Gastroesophageal sphincter (tissue), 4 donors: ENCODE data around the gene CHTOP. TPM values are rescaled to one million over a fixed set of nuclear protein-coding genes. Genes with fewer than 3 reads are reported as not detected.

Experiments
- ATAC-seq: fragments of 150-250 bp; one replicate; pipeline ENCODE4 v1.9.1; 2016; ENCODE audit warnings: mild to moderate bottlenecking, moderate library complexity
- H3K27ac ChIP-seq, 4 donors: fragments of 200-600 bp; sonication (generic) in 3 of 4; 1 replicate in 3 of 4; 2 replicates in 1 of 4; pipeline ENCODE4 v1.5.1; 2016 to 2019
- H3K27me3 ChIP-seq: fragments of 200-600 bp; sonication (generic); one replicate; pipeline ENCODE4 v1.5.1; 2019
- H3K36me3 ChIP-seq, 2 donors: fragments of 200-600 bp; sonication (generic); one replicate each; pipeline ENCODE4 v1.5.1; 2019; ENCODE audit warnings: control low read depth in 1 of 2
- H3K4me1 ChIP-seq, 3 donors: fragments of 200-600 bp; sonication (generic); 1 replicate in 2 of 3; 2 replicates in 1 of 3; pipeline ENCODE4 v1.5.1; 2016 to 2019; ENCODE audit warnings: control low read depth in 2 of 3
- H3K4me3 ChIP-seq, 2 donors: fragments of 200-600 bp; sonication (generic); one replicate each; pipeline ENCODE4 v1.5.1; 2019; ENCODE audit warnings: mild to moderate bottlenecking in 1 of 2, moderate library complexity in 1 of 2
- H3K9me3 ChIP-seq, 3 donors: fragments of 200-600 bp; sonication (generic); one replicate each; pipeline ENCODE4 v1.5.1; 2017 to 2019; ENCODE audit warnings: control low read depth in 2 of 3
- EP300 ChIP-seq: sonication (generic); formaldehyde crosslinking; IDR thresholded peaks from one replicate; pipeline ENCODE4 v1.6.1; 2017; ENCODE audit warnings: antibody characterized with exemption, mild to moderate bottlenecking
- POLR2A ChIP-seq, 2 donors: fragments of 450-650 bp; IDR thresholded peaks; one replicate each; pipeline ENCODE4 v1.6.1; 2017; ENCODE audit warnings: antibody characterized with exemption in 2 of 2, mild to moderate bottlenecking in 2 of 2, moderate library complexity in 1 of 2
- POLR2AphosphoS5 ChIP-seq: sonication (generic); formaldehyde crosslinking; IDR thresholded peaks from one replicate; pipeline ENCODE4 v1.6.1; 2017; ENCODE audit warnings: antibody characterized with exemption
- WGBS, 2 donors: methylation state at CpG; one replicate each; pipeline ENCODE4 v1.1.5; 2018; ENCODE audit warnings: low coverage in 1 of 2; 5-methylcytosine and 5-hydroxymethylcytosine counted together
- small RNA-seq, 4 donors: library from RNA; depleted of rRNA; stranded (forward); fragments of <200 nt; gene quantifications; one replicate each; pipeline ENCODE3, GENCODE V24; 2016
- total RNA-seq, 4 donors: library from RNA; depleted of rRNA; stranded (reverse); fragments of >200 nt; gene quantifications; one replicate each; pipeline ENCODE4 v1.1.0, GENCODE V29; 2016
- TF ChIP-seq, protein P1 (sequence below), 4 experiments: fragments of 200-600 bp in 2 of 4; fragments of 450-650 bp in 2 of 4; sonication (generic) in 1 of 4; IDR thresholded peaks; one replicate each; pipeline ENCODE4 v1.5.1; 2017 to 2019; ENCODE audit warnings: antibody characterized with exemption in 4 of 4, mild to moderate bottlenecking in 2 of 4, moderate library complexity in 2 of 4

Gene CHTOP
- total RNA-seq, 4 donors from 2014 or later = 33.7 to 57.0 (median 42.2) TPM

DNA sequence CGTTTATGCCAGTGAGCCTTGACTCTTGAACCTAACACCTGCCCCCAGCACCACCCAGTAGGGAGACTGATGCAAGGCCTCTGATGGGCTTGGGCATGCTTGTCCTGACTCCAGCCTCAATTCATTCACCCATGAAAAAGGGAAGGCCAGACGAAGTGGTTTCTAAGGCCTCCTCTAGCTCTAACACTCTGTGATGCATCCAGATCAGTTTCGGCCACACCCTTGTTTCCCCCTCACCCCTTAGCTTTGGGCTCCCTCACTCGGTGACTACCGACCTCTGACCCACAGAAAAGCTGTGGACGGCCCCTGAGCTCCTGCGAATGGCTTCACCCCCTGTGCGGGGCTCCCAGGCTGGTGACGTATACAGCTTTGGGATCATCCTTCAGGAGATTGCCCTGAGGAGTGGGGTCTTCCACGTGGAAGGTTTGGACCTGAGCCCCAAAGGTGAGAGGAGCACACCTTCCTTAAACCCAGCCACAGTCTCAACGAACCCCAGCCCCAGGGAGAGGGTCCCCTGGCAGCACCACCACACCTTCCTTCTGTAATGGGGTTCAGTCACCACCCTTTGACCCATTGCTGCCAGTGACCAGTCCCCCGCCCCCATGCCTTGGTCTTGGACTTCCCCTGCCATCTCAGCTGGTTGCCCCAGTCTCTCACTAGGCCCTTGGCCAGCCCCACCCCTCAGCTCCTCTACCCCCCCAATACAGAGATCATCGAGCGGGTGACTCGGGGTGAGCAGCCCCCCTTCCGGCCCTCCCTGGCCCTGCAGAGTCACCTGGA, 53.7 kb downstream of the CHTOP start:
- Histone ChIP-seq H3K4me1 (no peaks in the 10 kb centered on the region), H3K27ac (no peak overlapping the region), H3K36me3 (peaks cover 0 to 56% of the 10 kb centered on the region in 2 donors), H3K27me3 (no peaks in the 10 kb centered on the region), H3K9me3 (no peaks in the 10 kb centered on the region), H3K4me3 (no peak overlapping the region)
- no peak for TF ChIP-seq EP300
- no peak for TF ChIP-seq POLR2A (IDR thresholded peaks at IDR 0.05)
- TF ChIP-seq, protein P1, sequence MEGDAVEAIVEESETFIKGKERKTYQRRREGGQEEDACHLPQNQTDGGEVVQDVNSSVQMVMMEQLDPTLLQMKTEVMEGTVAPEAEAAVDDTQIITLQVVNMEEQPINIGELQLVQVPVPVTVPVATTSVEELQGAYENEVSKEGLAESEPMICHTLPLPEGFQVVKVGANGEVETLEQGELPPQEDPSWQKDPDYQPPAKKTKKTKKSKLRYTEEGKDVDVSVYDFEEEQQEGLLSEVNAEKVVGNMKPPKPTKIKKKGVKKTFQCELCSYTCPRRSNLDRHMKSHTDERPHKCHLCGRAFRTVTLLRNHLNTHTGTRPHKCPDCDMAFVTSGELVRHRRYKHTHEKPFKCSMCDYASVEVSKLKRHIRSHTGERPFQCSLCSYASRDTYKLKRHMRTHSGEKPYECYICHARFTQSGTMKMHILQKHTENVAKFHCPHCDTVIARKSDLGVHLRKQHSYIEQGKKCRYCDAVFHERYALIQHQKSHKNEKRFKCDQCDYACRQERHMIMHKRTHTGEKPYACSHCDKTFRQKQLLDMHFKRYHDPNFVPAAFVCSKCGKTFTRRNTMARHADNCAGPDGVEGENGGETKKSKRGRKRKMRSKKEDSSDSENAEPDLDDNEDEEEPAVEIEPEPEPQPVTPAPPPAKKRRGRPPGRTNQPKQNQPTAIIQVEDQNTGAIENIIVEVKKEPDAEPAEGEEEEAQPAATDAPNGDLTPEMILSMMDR (IDR thresholded peaks at IDR 0.05) = no peak
- no peak for TF ChIP-seq POLR2AphosphoS5
- ATAC-seq = no peak
- WGBS, 2 donors = 70 to 87% methylated on average over 5 of the region's 16 CpGs

DNA sequence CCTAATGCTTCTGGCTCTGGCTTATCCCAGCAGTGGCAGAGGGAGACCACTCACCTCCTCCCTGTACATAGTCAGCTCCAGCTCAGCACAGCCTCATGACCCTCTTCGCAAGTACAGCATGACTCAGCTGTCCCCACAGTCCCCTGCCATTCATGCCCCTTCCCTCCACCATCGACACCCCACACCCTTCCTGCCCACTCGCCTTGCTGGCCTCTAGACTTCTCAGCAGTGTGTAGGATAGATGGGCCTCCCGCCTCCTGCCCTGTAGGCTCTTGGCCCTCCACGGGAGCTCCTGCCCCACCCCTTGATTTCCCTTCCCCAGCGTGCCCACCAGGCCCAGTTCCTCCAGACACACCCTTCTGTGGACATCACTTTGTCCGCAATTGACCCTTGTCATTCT, 54.4 kb downstream of the CHTOP start:
- no peaks in the 10 kb centered on the region for H3K4me1 ChIP-seq
- no peak overlapping the region for H3K27ac ChIP-seq
- TF ChIP-seq, protein P1 (IDR thresholded peaks at IDR 0.05) = no peak
- no peak for TF ChIP-seq EP300
- TF ChIP-seq POLR2AphosphoS5 = no peak
- no peak for TF ChIP-seq POLR2A (IDR thresholded peaks at IDR 0.05)
- H3K27me3 ChIP-seq = no peaks in the 10 kb centered on the region
- H3K36me3 ChIP-seq = peaks cover 0 to 49% of the 10 kb centered on the region in 2 donors
- H3K9me3 ChIP-seq = no peaks in the 10 kb centered on the region
- ATAC-seq = no peak
- WGBS, 2 donors = 81 to 84% methylated on average over 5 to 7 of the region's 7 CpGs
- H3K4me3 ChIP-seq = no peak overlapping the region

DNA sequence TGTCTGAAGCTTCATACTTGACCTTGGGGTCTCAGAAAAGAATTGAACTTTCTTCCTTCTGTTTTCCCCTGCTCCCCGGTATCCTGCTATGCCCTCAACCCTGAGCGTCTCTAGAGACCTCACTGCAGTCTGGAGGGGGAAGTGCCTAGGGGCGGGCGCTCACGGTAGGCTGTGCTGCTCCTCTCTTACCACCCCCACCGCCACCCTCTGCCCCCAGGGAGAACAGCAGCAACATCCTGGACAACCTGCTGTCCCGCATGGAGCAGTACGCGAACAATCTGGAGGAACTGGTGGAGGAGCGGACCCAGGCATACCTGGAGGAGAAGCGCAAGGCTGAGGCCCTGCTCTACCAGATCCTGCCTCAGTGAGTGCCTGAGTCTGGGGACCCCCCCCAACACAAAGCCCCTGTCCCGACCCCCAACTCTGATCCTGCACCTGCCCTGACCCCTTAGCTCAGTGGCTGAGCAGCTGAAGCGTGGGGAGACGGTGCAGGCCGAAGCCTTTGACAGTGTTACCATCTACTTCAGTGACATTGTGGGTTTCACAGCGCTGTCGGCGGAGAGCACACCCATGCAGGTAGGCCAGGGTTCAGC, 55.0 kb downstream of the CHTOP start:
- no peak overlapping the region for H3K4me3 ChIP-seq
- no peaks in the 10 kb centered on the region for H3K9me3 ChIP-seq
- TF ChIP-seq POLR2A (IDR thresholded peaks at IDR 0.05) = no peak
- no peak for TF ChIP-seq POLR2AphosphoS5
- TF ChIP-seq, protein P1 (IDR thresholded peaks at IDR 0.05) = no peak
- no peak for TF ChIP-seq EP300
- H3K4me1 ChIP-seq = no peaks in the 10 kb centered on the region
- H3K27ac ChIP-seq = no peak overlapping the region
- no peaks in the 10 kb centered on the region for H3K27me3 ChIP-seq
- WGBS, 2 donors = 88 to 100% methylated on average over 1 to 8 of the region's 18 CpGs
- ATAC-seq = no peak
- peaks cover 0 to 45% of the 10 kb centered on the region in 2 donors for H3K36me3 ChIP-seq

DNA sequence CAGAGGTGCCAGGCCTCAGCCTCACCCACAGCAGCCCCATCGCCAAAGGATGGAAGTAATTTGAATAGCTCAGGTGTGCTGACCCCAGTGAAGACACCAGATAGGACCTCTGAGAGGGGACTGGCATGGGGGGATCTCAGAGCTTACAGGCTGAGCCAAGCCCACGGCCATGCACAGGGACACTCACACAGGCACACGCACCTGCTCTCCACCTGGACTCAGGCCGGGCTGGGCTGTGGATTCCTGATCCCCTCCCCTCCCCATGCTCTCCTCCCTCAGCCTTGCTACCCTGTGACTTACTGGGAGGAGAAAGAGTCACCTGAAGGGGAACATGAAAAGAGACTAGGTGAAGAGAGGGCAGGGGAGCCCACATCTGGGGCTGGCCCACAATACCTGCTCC, 59.6 kb downstream of the CHTOP start:
- H3K27ac ChIP-seq = no peak overlapping the region
- no peak for ATAC-seq
- H3K27me3 ChIP-seq = no peaks in the 10 kb centered on the region
- peaks cover 0 to 19% (median 16%) of the 10 kb centered on the region in 3 donors for H3K4me1 ChIP-seq
- peaks cover 0 to 17% of the 10 kb centered on the region in 2 donors for H3K36me3 ChIP-seq
- no peak overlapping the region for H3K4me3 ChIP-seq
- TF ChIP-seq POLR2AphosphoS5 = no peak
- TF ChIP-seq, protein P1 (IDR thresholded peaks at IDR 0.05) = no peak
- no peak for TF ChIP-seq POLR2A (IDR thresholded peaks at IDR 0.05)
- no peaks in the 10 kb centered on the region for H3K9me3 ChIP-seq
- WGBS, 2 donors = no CpG with 5 or more reads among the region's 4 CpGs

Small RNA genes lying within 50 kb of the gene (small RNA-seq; reads per million reads assigned to genes)
- 0 reads per million in 4 donors for gene MIR8083

Other genes with a start within 250 kb of the CHTOP start
- gene S100A8, start 243.0 kb upstream of the CHTOP start, total RNA-seq = 100 to 1,000 TPM in 2 of 4 donors, 10 to 100 TPM in 2; 13.1 to 745 (median 110) TPM
- under 1 TPM in 2 of 4 donors, not detected in 2; 0.16 to 0.79 TPM for gene S100A7A, start 217.5 kb upstream of the CHTOP start, total RNA-seq
- gene S100A7, start 173.4 kb upstream of the CHTOP start, total RNA-seq = 100 to 1,000 TPM in 1 of 4 donors, 10 to 100 TPM in 1, not detected in 2; 33.0 to 253 TPM
- 100 to 1,000 TPM; 595 to 840 (median 634) TPM for gene S100A6, start 98.1 kb upstream of the CHTOP start, total RNA-seq
- not detected for gene S100A5, start 93.1 kb upstream of the CHTOP start, total RNA-seq
- gene S100A4, start 88.3 kb upstream of the CHTOP start, total RNA-seq = 100 to 1,000 TPM; 135 to 345 (median 259) TPM
- gene S100A3, start 84.8 kb upstream of the CHTOP start, total RNA-seq = 1 to 10 TPM in 2 of 4 donors, under 1 TPM in 1, not detected in 1; 0.69 to 6.0 (median 1.1) TPM
- 10 to 100 TPM in 2 of 4 donors, 1 to 10 TPM in 2; 2.7 to 73.3 (median 14.2) TPM for gene S100A2, start 68.2 kb upstream of the CHTOP start, total RNA-seq
- gene S100A16, start 20.9 kb upstream of the CHTOP start, total RNA-seq = 100 to 1,000 TPM in 1 of 4 donors, 10 to 100 TPM in 3; 49.7 to 121 (median 71.5) TPM
- gene S100A14, start 17.7 kb upstream of the CHTOP start, total RNA-seq = 10 to 100 TPM in 1 of 4 donors, 1 to 10 TPM in 2, under 1 TPM in 1; 0.85 to 82.1 (median 5.0) TPM
- gene S100A13, start 6.6 kb upstream of the CHTOP start, total RNA-seq = 100 to 1,000 TPM in 1 of 4 donors, 10 to 100 TPM in 3; 56.1 to 133 (median 76.3) TPM
- 1 to 10 TPM; 2.4 to 8.3 (median 2.8) TPM for gene S100A1, start 5.6 kb upstream of the CHTOP start, total RNA-seq
- gene SNAPIN, start 24.6 kb downstream of the CHTOP start, total RNA-seq = 10 to 100 TPM; 58.9 to 77.4 (median 69.4) TPM
- gene ILF2, start 36.9 kb downstream of the CHTOP start, total RNA-seq = 10 to 100 TPM; 52.1 to 99.2 (median 79.3) TPM
- 10 to 100 TPM; 36.7 to 57.0 (median 46.7) TPM for gene NPR1, start 44.6 kb downstream of the CHTOP start, total RNA-seq
- gene INTS3, start 94.0 kb downstream of the CHTOP start, total RNA-seq = 10 to 100 TPM; 31.4 to 55.3 (median 43.5) TPM
- 10 to 100 TPM; 18.8 to 30.7 (median 21.6) TPM for gene SLC27A3, start 141.3 kb downstream of the CHTOP start, total RNA-seq